Astrocyte of the spinal cord (primary cell): ENCODE results near the gene SPACA7.
"Not testable (repeated sequence)": the region's sequence is repeated elsewhere in the genome, so short reads cannot be mapped to it uniquely, and the experiment has no call there.

ENCODE experiments used
- DNase-seq: peaks from one replicate; pipeline ENCODE4 v3.0.0; 2011; ENCODE audit warnings: low read depth, low spot score
- H3K4me3 ChIP-seq: 2 replicates; pipeline ENCODE4 v1.5.1; 2011; ENCODE audit warnings: low read depth, mild to moderate bottlenecking, low read length, moderate library complexity
- CTCF ChIP-seq: IDR thresholded peaks from 2 replicates; pipeline ENCODE4 v1.5.1; 2012; ENCODE audit warnings: low read depth, mild to moderate bottlenecking, low read length, inconsistent platforms
- in situ Hi-C: cut with HindIII; loops from 2 replicates; pipeline ENCODE4 v1.10.0; 2017; ENCODE audit warnings: low sequenced_read_pairs

SPACA7 gene

DNA sequence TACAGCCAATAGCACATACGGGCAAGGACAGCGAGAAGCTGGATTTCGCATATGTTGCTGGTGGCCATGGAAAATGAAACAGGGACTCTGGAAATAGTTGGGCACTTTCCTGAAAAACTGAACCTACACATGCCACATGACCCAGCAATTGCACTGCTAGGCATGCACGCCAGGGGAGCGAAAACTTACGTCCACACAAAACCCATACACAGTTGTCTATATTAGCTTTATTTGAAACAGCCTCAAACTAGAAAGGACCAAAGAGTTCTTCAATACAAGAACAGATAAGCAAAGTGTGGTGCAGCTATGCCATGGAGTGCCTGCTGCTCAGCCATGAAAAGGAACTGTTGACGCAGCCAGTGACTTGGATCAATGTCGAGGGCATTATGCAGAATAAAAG lies 7.3 kb upstream of the SPACA7 start:
- in situ Hi-C loops, result no loop called here
- DNase-seq, result no peak
- TF ChIP-seq CTCF, result no peak

GRCh38 chr13:112370311-112370710 lies 5.8 kb upstream of the SPACA7 start:
- in situ Hi-C loops, result no loop called here
- H3K4me3 ChIP-seq, result no peak overlapping the region
- no peak for TF ChIP-seq CTCF
- no peak for DNase-seq

More for the DNA sequence above, 7.3 kb upstream of the SPACA7 start:
- H3K4me3 ChIP-seq, result no peak overlapping the region

GRCh38 chr13:112374271-112374670 lies 1.9 kb upstream of the SPACA7 start:
- no peak overlapping the region for H3K4me3 ChIP-seq

DNA sequence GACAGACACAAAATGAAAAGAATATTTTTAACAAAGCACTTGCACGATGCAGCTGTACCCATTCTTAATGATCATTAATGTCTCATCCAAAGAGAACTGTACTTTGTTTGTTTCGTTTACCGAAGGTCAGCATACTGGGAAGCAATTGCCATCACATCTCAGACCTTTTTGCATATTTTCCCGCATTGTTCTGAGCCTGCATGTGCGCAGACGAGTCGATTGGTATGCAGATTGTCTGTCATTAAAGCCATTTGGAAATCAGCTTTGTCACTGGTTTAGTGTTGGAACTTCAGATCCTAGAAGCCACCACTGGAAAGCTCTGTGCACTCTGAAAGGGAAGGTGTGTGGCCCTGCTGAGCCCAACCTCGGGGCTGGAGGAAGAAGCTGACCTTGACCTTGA lies 15.6 kb downstream of the SPACA7 start:
- DNase-seq, result no peak
- TF ChIP-seq CTCF, result no peak
- in situ Hi-C loops, result no loop called here
- no peak overlapping the region for H3K4me3 ChIP-seq

More at GRCh38 chr13:112374271-112374670, 1.9 kb upstream of the SPACA7 start:
- no peak for TF ChIP-seq CTCF
- in situ Hi-C loops, result no loop called here
- no peak for DNase-seq

GRCh38 chr13:112392719-112393118 lies 16.6 kb downstream of the SPACA7 start:
- no peak overlapping the region for H3K4me3 ChIP-seq
- no peak for DNase-seq
- in situ Hi-C loops, result no loop called here
- TF ChIP-seq CTCF, result no peak

DNA sequence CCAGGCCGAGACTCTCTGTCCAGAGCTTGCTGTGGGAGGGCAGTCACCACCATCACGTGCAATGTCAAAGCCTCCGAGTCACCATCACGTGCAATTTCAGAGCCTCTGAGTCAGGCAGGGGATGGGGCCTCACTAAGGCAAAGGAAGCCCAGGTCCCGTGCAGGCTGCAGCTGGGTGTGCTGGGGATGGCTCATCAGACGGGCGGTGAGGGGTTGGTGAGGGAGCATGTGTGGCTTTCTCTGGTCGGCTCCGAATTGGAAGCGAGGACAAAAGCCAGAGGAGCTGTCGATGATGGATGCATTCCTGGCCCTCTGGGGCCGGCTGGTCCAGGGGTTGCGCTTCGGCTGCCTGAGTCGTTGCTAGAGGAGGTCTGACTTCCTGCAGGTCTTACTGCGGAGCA lies 18.9 kb downstream of the SPACA7 start:
- DNase-seq, H3K4me3 ChIP-seq, in situ Hi-C loops: not testable (repeated sequence)

- in situ Hi-C loops, DNase-seq, H3K4me3 ChIP-seq: not testable (repeated sequence)
Measured at GRCh38 chr13:112395941-112396340, 19.8 kb downstream of the SPACA7 start.

- no peak overlapping the region for H3K4me3 ChIP-seq
- DNase-seq, result no peak
- TF ChIP-seq CTCF, result no peak
- in situ Hi-C loops, result no loop called here
Measured at GRCh38 chr13:112397108-112397507, 21.0 kb downstream of the SPACA7 start.

GRCh38 chr13:112398347-112398746 lies 22.2 kb downstream of the SPACA7 start:
- DNase-seq, in situ Hi-C loops, H3K4me3 ChIP-seq: not testable (repeated sequence)

GRCh38 chr13:112409828-112410227 lies 33.7 kb downstream of the SPACA7 start:
- in situ Hi-C loops, H3K4me3 ChIP-seq, DNase-seq: not testable (repeated sequence)
